OCI-LY1 (cell line): ENCODE measurements around the gene CTNND2.

Experiments used
- H2AFZ ChIP-seq: fragments of 200-600 bp; sonication (generic), shearing (Covaris generic); 2 replicates; pipeline ENCODE4 v1.6.0; 2014; ENCODE audit warnings: antibody characterized with exemption, mild to moderate bottlenecking, low read length
- H3F3A ChIP-seq: fragments of 200-600 bp; sonication (generic), shearing (Covaris generic); 2 replicates; pipeline ENCODE4 v1.6.0; 2014; ENCODE audit warnings: mild to moderate bottlenecking, antibody characterized with exemption, low read length, moderate library complexity; ENCODE audit not compliant: insufficient read depth
- H3K27ac ChIP-seq: fragments of 200-600 bp; sonication (generic); 2 replicates; pipeline ENCODE4 v1.5.1; 2014; ENCODE audit warnings: low read length, mixed run types, mild to moderate bottlenecking, low read depth; ENCODE audit not compliant: poor library complexity, severe bottlenecking
- H3K27me3 ChIP-seq: fragments of 200-600 bp; sonication (generic); 2 replicates; pipeline ENCODE4 v1.6.0; 2014; ENCODE audit warnings: antibody characterized with exemption, mild to moderate bottlenecking, low read length, moderate library complexity; ENCODE audit not compliant: insufficient read depth
- H3K36me3 ChIP-seq: fragments of 200-600 bp; sonication (generic); 2 replicates; pipeline ENCODE4 v1.6.1; 2014; ENCODE audit warnings: mild to moderate bottlenecking, antibody characterized with exemption, low read length, moderate library complexity, mixed read lengths; ENCODE audit not compliant: insufficient read depth
- H3K4me1 ChIP-seq: fragments of 200-600 bp; sonication (generic); 2 replicates; pipeline ENCODE4 v1.5.1; 2014; ENCODE audit warnings: mild to moderate bottlenecking, low read length, moderate library complexity; ENCODE audit not compliant: insufficient read depth, severe bottlenecking
- H3K4me2 ChIP-seq: fragments of 200-600 bp; sonication (generic), shearing (Covaris generic); 2 replicates; pipeline ENCODE4 v1.6.1; 2014; ENCODE audit warnings: low read length
- H3K4me3 ChIP-seq: fragments of 200-600 bp; sonication (generic); 2 replicates; pipeline ENCODE4 v1.5.1; 2014; ENCODE audit warnings: low read length, low read depth, mild to moderate bottlenecking, mixed read lengths; ENCODE audit not compliant: poor library complexity, severe bottlenecking
- H3K79me2 ChIP-seq: fragments of 200-600 bp; shearing (Covaris generic); 2 replicates; pipeline ENCODE4 v1.6.1; 2016; ENCODE audit warnings: mixed run types, low read length, mixed read lengths; ENCODE audit not compliant: insufficient read depth
- H3K9ac ChIP-seq: fragments of 200-600 bp; sonication (generic), shearing (Covaris generic); 2 replicates; pipeline ENCODE4 v1.6.1; 2014; ENCODE audit warnings: mild to moderate bottlenecking, low read length, mixed read lengths
- H3K9me2 ChIP-seq: fragments of 200-600 bp; sonication (generic), shearing (Covaris generic); 2 replicates; pipeline ENCODE4 v1.6.1; 2014; ENCODE audit warnings: low read depth, mild to moderate bottlenecking, low read length, mixed read lengths
- H3K9me3 ChIP-seq: fragments of 200-600 bp; shearing (Covaris generic); 2 replicates; pipeline ENCODE4 v1.6.1; 2014; ENCODE audit warnings: low read length, mixed read lengths
- H4K20me1 ChIP-seq: fragments of 200-600 bp; sonication (generic), shearing (Covaris generic); 2 replicates; pipeline ENCODE4 v1.6.0; 2016; ENCODE audit warnings: mild to moderate bottlenecking, low read length; ENCODE audit not compliant: insufficient read depth
- EZH2 ChIP-seq: fragments of 200-600 bp; sonication (generic), shearing (Covaris generic); IDR thresholded peaks from 2 replicates; pipeline ENCODE4 v1.8.0; 2017; ENCODE audit warnings: borderline replicate concordance, mixed run types, mild to moderate bottlenecking, antibody characterized with exemption, low read length, moderate library complexity, mixed read lengths
- TF ChIP-seq, protein P1 (sequence below): fragments of 200-600 bp; sonication (generic), shearing (Covaris generic); IDR thresholded peaks from 2 replicates; pipeline ENCODE4 v1.5.1; 2017; ENCODE audit warnings: mild to moderate bottlenecking, antibody characterized with exemption, low read length, moderate library complexity, mixed read lengths

CTNND2 gene

DNA sequence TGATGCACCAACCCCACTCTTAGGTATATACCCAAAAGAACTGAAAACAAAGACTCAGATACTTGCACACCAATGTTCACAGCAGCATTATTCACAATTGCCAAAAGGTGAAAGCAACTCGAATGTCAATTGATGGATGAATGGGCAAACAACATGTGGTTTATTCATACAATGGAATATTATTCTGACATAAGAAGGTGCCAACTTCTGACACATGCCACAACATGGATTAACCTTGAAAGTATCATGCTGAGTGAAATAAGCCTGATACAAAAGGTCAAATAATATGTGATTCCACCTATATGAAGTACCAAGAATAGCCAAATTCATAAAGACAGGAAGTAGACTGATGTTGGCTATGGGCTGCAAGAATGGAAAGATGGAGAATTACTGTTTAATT is 35.0 kb downstream of the CTNND2 start:
- no peaks in the 10 kb centered on the region for H3K4me1 ChIP-seq
- H3K27me3 ChIP-seq: no peaks in the 10 kb centered on the region
- no peak for TF ChIP-seq EZH2
- TF ChIP-seq, protein P1, sequence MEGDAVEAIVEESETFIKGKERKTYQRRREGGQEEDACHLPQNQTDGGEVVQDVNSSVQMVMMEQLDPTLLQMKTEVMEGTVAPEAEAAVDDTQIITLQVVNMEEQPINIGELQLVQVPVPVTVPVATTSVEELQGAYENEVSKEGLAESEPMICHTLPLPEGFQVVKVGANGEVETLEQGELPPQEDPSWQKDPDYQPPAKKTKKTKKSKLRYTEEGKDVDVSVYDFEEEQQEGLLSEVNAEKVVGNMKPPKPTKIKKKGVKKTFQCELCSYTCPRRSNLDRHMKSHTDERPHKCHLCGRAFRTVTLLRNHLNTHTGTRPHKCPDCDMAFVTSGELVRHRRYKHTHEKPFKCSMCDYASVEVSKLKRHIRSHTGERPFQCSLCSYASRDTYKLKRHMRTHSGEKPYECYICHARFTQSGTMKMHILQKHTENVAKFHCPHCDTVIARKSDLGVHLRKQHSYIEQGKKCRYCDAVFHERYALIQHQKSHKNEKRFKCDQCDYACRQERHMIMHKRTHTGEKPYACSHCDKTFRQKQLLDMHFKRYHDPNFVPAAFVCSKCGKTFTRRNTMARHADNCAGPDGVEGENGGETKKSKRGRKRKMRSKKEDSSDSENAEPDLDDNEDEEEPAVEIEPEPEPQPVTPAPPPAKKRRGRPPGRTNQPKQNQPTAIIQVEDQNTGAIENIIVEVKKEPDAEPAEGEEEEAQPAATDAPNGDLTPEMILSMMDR: no peak
- no peaks in the 10 kb centered on the region for H3K36me3 ChIP-seq
- no peaks in the 10 kb centered on the region for H3F3A ChIP-seq
- no peak overlapping the region for H3K27ac ChIP-seq
- H3K79me2 ChIP-seq: no peaks in the 10 kb centered on the region
- H3K9ac ChIP-seq: no peak overlapping the region
- H3K9me3 ChIP-seq: no peaks in the 10 kb centered on the region
- H3K4me2 ChIP-seq: no peak overlapping the region
- no peaks in the 10 kb centered on the region for H4K20me1 ChIP-seq
- H3K9me2 ChIP-seq: no peaks in the 10 kb centered on the region
- no peak overlapping the region for H3K4me3 ChIP-seq
- H2AFZ ChIP-seq: no peak overlapping the region

DNA sequence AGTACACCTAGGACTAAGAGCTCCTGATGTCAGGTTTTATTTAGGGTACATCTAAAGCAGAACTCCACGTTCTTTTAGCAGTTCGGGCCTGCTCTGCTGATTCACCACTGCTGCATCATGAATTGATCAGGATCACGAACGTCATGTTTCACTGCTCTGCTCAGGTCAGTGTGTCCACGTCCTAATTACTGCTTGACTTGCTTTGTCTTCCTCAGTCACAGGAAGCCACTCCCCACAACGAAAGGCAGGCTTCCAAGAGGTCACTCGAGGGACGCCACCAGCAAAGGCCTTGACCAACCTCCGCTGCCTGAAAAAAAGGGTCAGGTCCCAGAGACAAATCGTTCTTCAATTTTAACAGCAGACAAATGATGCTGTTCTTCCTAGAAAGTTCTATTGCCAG is 40.3 kb downstream of the CTNND2 start:
- Histone ChIP-seq H2AFZ (no peak overlapping the region), H3K4me3 (no peak overlapping the region), H3K9me2 (no peaks in the 10 kb centered on the region), H3K27me3 (no peaks in the 10 kb centered on the region), H4K20me1 (no peaks in the 10 kb centered on the region), H3K4me1 (no peaks in the 10 kb centered on the region), H3K9me3 (no peaks in the 10 kb centered on the region), H3K27ac (no peak overlapping the region), H3K9ac (no peak overlapping the region), H3F3A (no peaks in the 10 kb centered on the region), H3K79me2 (no peaks in the 10 kb centered on the region), H3K36me3 (no peaks in the 10 kb centered on the region), H3K4me2 (no peak overlapping the region)
- TF ChIP-seq, protein P1: no peak

DNA sequence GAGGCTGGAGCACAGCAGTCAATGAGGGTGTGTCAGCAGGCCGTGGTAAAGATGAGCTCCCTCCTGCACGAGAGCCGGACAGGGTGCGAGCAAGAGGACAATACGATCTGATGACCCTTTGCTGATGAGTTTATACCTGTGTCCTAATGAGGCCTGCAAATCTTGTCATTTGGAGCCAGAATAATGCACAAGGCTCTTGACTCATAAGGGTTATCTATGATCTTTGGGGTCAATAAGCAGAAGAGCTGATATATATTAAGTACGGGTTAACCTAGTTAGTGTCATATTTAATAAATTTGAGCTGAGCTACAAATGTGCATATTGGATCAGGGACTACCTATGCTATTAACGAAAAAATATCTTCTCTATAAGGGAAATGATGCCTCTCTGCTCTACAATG is 46.9 kb downstream of the CTNND2 start:
- Histone ChIP-seq H3K4me1 (no peaks in the 10 kb centered on the region), H3K79me2 (no peaks in the 10 kb centered on the region), H3K9me3 (no peaks in the 10 kb centered on the region), H4K20me1 (no peaks in the 10 kb centered on the region), H2AFZ (no peak overlapping the region), H3F3A (no peaks in the 10 kb centered on the region), H3K4me2 (no peak overlapping the region), H3K9ac (no peak overlapping the region), H3K36me3 (no peaks in the 10 kb centered on the region), H3K4me3 (no peak overlapping the region), H3K27me3 (no peaks in the 10 kb centered on the region), H3K9me2 (no peaks in the 10 kb centered on the region), H3K27ac (no peak overlapping the region)
- TF ChIP-seq, protein P1: no peak
- TF ChIP-seq EZH2: no peak
